Panc1 (cell line): ENCODE measurements around the gene THRB.

Experiments
- TCF7L2 ChIP-seq: IDR thresholded peaks from 2 replicates; pipeline ENCODE4 v1.6.1; 2011; ENCODE audit warnings: mild to moderate bottlenecking, low read depth, low read length, inconsistent platforms
- TF ChIP-seq, protein P1 (sequence below): fragments of 450-650 bp; IDR thresholded peaks from 2 replicates; pipeline ENCODE4 v1.5.1; 2017; ENCODE audit warnings: mild to moderate bottlenecking
- TF ChIP-seq, protein P2 (sequence below), 2 experiments: IDR thresholded peaks; 2 replicates each; pipeline ENCODE4 v1.6.1; 2011 to 2012; ENCODE audit warnings: low read depth in 2 of 2, control low read depth in 1 of 2, low read length in 1 of 2, mild to moderate bottlenecking in 1 of 2, moderate library complexity in 1 of 2; ENCODE audit not compliant: insufficient read depth in 1 of 2

DNA sequence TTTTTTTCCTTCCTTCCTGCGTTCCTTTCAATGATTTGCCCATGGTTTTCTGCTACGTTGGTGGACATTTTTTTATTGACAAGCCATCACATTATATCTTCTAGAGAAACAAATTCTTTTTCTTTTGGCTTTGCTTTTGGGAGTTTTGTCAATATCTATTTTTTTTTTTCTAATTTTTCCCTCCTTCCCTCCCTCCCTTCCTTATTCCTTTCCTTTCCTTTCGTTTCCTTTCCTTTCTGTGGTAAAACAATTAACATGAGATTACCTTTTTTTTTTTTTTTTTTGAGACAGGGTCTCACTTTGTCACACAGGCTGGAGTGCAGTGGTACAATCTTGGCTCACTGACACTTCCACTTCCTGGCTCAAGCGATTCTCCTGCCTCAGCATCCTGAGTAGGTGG is 153.7 kb downstream of the THRB start:
- TF ChIP-seq, protein P1, sequence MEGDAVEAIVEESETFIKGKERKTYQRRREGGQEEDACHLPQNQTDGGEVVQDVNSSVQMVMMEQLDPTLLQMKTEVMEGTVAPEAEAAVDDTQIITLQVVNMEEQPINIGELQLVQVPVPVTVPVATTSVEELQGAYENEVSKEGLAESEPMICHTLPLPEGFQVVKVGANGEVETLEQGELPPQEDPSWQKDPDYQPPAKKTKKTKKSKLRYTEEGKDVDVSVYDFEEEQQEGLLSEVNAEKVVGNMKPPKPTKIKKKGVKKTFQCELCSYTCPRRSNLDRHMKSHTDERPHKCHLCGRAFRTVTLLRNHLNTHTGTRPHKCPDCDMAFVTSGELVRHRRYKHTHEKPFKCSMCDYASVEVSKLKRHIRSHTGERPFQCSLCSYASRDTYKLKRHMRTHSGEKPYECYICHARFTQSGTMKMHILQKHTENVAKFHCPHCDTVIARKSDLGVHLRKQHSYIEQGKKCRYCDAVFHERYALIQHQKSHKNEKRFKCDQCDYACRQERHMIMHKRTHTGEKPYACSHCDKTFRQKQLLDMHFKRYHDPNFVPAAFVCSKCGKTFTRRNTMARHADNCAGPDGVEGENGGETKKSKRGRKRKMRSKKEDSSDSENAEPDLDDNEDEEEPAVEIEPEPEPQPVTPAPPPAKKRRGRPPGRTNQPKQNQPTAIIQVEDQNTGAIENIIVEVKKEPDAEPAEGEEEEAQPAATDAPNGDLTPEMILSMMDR, result no peak
- TF ChIP-seq, protein P2, sequence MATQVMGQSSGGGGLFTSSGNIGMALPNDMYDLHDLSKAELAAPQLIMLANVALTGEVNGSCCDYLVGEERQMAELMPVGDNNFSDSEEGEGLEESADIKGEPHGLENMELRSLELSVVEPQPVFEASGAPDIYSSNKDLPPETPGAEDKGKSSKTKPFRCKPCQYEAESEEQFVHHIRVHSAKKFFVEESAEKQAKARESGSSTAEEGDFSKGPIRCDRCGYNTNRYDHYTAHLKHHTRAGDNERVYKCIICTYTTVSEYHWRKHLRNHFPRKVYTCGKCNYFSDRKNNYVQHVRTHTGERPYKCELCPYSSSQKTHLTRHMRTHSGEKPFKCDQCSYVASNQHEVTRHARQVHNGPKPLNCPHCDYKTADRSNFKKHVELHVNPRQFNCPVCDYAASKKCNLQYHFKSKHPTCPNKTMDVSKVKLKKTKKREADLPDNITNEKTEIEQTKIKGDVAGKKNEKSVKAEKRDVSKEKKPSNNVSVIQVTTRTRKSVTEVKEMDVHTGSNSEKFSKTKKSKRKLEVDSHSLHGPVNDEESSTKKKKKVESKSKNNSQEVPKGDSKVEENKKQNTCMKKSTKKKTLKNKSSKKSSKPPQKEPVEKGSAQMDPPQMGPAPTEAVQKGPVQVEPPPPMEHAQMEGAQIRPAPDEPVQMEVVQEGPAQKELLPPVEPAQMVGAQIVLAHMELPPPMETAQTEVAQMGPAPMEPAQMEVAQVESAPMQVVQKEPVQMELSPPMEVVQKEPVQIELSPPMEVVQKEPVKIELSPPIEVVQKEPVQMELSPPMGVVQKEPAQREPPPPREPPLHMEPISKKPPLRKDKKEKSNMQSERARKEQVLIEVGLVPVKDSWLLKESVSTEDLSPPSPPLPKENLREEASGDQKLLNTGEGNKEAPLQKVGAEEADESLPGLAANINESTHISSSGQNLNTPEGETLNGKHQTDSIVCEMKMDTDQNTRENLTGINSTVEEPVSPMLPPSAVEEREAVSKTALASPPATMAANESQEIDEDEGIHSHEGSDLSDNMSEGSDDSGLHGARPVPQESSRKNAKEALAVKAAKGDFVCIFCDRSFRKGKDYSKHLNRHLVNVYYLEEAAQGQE (IDR thresholded peaks at IDR 0.05; ENCODE audit: insufficient read depth in 1 of 2, low read depth in 2 of 2, low read length in 1 of 2), result no peak
- TF ChIP-seq TCF7L2, result no peak
